Stomach smooth muscle (tissue), 2 donors: ENCODE results near the gene STX7.

ENCODE experiments used
- H3K27ac ChIP-seq: one replicate; pipeline ENCODE4 v1.7.0; 2013; ENCODE audit warnings: mild to moderate bottlenecking, low read length, inconsistent platforms
- H3K27me3 ChIP-seq, 2 donors: one replicate each; pipeline ENCODE4 v1.7.0; 2013; ENCODE audit warnings: low read length in 2 of 2; ENCODE audit not compliant: insufficient read depth in 2 of 2, control insufficient read depth in 1 of 2
- H3K36me3 ChIP-seq, 2 donors: one replicate each; pipeline ENCODE4 v1.7.0; 2013; ENCODE audit warnings: low read length in 2 of 2; ENCODE audit not compliant: control insufficient read depth in 2 of 2, insufficient read depth in 2 of 2
- H3K4me1 ChIP-seq: one replicate; pipeline ENCODE4 v1.7.0; 2013; ENCODE audit warnings: low read length; ENCODE audit not compliant: control insufficient read depth, insufficient read depth
- H3K4me3 ChIP-seq, 2 donors: one replicate each; pipeline ENCODE4 v1.7.0; 2013; ENCODE audit warnings: low read length in 2 of 2
- H3K9ac ChIP-seq, 2 donors: one replicate each; pipeline ENCODE4 v1.7.0; 2013; ENCODE audit warnings: low read length in 2 of 2, mild to moderate bottlenecking in 1 of 2
- H3K9me3 ChIP-seq, 2 donors: one replicate each; pipeline ENCODE4 v1.7.0; 2013; ENCODE audit warnings: low read length in 2 of 2; ENCODE audit not compliant: control insufficient read depth in 2 of 2
- donor health status: healthy.
- donor health status: Pancreatic carcinoma.

Gene STX7

DNA sequence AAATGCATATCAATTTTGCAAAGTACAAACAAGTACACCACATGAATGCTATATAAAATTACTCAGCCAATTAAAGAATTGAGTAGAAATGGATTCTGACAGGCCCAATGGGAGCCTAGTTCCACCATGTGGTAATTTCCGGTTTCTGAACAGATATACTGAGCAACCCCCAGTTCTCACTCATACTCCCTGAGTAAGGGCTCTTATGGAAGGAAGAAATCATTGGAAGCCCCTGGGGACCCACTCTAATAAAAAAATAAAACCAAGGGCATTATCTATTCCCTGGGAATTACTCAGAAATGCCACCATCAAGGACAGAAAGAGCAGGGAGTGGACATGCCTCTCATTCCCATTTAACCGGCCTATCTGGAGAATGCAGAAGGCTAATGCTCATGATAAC is 34.6 kb downstream of the STX7 start:
- H3K27ac ChIP-seq = no peak overlapping the region
- no peak overlapping the region for H3K4me3 ChIP-seq
- H3K9ac ChIP-seq = no peak overlapping the region
- H3K9me3 ChIP-seq = no peaks in the 10 kb centered on the region
- H3K27me3 ChIP-seq = no peaks in the 10 kb centered on the region
- no peaks in the 10 kb centered on the region for H3K4me1 ChIP-seq
- H3K36me3 ChIP-seq = peaks cover 0 to 2% of the 10 kb centered on the region in 2 donors

DNA sequence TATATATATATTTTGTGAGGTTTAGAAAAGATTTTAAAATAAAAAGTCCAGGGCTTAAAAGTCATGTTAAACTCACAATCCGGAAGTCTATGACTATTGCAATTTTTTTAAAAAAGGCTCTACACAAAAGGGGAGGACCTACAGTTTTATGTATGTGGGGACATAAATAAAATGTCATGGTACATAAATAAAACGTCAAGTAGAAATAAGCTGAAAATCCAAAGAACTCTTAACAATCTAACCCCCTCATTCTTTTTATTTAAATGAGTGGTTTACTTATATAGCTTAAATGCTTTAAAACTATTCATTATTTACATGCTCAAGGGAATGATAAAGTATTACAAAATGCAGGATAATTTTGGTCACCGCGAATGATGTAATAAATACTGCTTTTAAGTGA is 36.2 kb downstream of the STX7 start:
- H3K4me1 ChIP-seq = no peaks in the 10 kb centered on the region

DNA sequence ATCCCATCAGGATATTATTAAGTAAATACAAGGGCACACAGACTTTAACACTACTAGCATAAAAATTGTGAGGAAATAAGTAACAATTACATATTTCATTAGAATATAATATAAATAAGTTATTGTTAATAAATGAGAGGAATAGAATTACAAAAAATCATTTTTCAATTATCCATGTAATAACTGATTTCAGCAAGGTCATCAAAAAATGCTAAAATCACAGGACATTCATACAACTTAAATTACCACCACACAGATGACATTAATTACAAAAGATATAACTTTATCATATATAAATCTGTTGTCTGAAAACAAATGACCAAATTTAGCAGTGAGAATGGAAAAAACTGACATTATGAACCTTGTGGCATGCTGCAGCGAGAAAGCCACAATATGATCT is 37.0 kb downstream of the STX7 start:
- Histone ChIP-seq H3K9me3 (no peaks in the 10 kb centered on the region), H3K27me3 (no peaks in the 10 kb centered on the region), H3K4me1 (no peaks in the 10 kb centered on the region), H3K4me3 (no peak overlapping the region), H3K36me3 (peaks cover 5 to 7% of the 10 kb centered on the region in 2 donors), H3K27ac (no peak overlapping the region), H3K9ac (no peak overlapping the region)

More for the DNA sequence above, 36.2 kb downstream of the STX7 start:
- no peaks in the 10 kb centered on the region for H3K9me3 ChIP-seq
- no peak overlapping the region for H3K4me3 ChIP-seq
- no peaks in the 10 kb centered on the region for H3K27me3 ChIP-seq
- H3K9ac ChIP-seq = no peak overlapping the region
- no peak overlapping the region for H3K27ac ChIP-seq
- H3K36me3 ChIP-seq = peaks cover under 1 to 2% of the 10 kb centered on the region in 2 donors

DNA sequence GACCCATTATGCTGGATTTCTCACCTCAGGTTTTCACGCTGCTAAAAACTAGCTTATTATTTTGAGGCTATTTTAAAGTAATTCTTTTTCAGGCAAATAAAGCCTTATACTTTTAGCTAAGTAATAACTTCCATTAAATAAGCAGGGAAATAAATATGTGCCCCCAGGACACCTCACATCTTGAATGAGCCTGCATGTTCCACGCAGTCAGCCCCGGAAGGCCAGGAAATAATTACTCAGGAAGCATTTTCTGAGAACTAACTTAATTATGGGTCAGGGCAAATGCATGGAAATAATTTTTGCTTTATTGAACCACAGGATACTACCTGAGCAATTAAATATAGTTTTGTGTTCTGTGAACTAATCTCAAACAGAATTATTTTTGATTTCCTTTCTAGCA is 41.1 kb downstream of the STX7 start:
- Histone ChIP-seq H3K36me3 (peaks cover 17 to 26% of the 10 kb centered on the region in 2 donors), H3K27ac (no peak overlapping the region), H3K4me1 (no peaks in the 10 kb centered on the region)

DNA sequence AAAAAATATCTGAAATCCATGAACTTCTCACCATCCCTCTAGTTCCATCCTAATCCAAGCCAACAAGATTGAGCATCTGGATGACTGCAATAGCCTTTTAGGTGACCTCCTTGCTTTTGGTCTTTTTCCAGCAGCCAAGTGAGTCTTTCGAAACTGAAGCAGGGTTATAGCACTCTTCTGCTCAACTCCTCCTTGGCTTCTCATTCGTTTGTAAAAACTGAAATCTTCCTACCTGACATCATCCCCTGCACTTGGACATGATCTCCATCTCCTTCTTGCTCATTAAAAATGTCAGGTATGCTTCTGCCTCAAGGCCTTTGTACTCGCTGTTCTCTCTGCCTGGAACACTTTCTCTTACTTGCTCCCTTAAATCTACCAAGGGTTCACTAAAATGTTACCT is 46.0 kb downstream of the STX7 start:
- Histone ChIP-seq H3K27ac (no peak overlapping the region), H3K4me3 (no peak overlapping the region), H3K27me3 (no peaks in the 10 kb centered on the region), H3K36me3 (peaks cover 35 to 49% of the 10 kb centered on the region in 2 donors), H3K9me3 (no peaks in the 10 kb centered on the region), H3K4me1 (no peaks in the 10 kb centered on the region), H3K9ac (no peak overlapping the region)

More for the DNA sequence above, 41.1 kb downstream of the STX7 start:
- Histone ChIP-seq H3K9ac (no peak overlapping the region), H3K4me3 (no peak overlapping the region), H3K27me3 (no peaks in the 10 kb centered on the region), H3K9me3 (no peaks in the 10 kb centered on the region)

DNA sequence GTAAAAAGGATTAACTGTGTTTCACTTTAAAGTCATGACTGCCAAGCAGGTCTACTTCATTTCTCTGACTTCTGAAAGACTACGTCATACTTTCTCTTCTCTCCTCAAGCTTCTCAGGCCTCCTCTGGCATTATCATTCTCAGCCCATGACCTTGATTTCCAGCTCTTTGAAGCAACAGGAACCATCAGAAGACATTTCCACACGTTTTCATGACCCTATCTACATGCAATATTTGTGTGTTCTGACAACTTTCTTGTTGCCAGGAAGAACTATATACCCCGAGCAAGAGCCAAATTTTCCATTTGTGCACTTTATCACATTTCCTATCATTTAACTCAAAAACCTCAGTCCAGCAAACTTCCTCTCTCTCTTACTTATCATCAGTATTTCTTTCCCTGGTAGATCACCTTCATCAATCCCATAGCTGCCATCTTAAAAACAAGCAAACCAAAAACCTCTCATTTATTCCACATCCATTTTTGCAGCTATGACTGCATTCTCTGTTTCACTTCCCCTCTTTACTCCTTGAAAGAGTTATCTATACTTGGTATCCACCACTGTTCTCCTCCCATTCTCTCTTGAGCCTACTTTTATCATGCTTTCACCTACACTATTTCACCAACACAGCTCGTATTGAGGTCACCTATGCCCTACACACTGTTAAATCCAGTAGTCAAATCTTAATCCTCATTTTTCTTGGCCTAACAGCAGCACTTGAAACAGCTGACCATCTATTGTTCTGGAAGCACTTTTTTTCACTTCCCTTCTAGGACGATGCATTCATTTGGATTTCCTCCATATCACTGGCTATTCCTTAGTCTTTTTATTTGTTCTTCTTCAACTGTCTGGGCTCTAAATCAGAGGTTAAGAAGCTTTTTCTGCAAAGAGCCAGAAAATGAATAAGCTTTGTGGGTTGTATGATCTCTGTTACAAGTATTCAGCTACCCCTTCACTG is 47.1 kb downstream of the STX7 start:
- Histone ChIP-seq H3K4me1 (no peaks in the 10 kb centered on the region), H3K9ac (no peak overlapping the region), H3K27ac (no peak overlapping the region), H3K4me3 (no peak overlapping the region), H3K27me3 (no peaks in the 10 kb centered on the region), H3K9me3 (no peaks in the 10 kb centered on the region), H3K36me3 (peaks cover 31 to 49% of the 10 kb centered on the region in 2 donors)

DNA sequence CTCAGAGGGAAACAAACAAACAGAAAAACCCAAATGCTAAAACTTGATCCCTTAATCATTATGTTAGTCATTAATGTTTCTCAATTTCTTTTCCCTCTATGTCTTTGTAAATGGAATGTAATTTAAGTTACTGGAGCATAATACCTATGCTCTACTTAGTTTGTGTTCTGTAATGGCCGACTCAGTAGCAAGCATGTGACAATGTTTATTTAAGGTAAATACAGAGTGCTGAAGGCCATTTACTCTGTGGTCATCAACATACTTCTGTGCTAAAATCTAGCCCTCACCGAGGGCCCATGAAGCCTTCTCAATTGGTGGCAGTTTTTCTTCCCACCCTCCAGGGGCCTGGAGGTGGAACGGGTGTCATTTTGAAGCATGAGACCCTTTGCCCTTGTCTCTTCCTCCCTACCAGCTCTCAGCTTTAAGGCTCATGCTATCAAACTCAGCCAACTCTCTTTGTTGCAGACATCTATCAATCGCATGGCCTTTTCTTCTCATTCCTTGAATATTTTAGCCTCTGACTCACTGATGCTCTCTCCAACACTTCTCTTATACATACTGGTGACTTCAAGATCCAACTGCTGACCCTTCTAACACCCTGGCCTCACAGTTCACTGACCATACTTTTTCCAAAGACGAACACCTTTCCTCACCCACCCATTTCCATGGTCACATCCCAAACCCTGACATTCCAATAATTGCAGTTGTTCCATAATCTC is 48.2 kb downstream of the STX7 start:
- H3K27me3 ChIP-seq = no peaks in the 10 kb centered on the region
- no peak overlapping the region for H3K27ac ChIP-seq
- no peaks in the 10 kb centered on the region for H3K9me3 ChIP-seq
- peaks cover 30 to 52% of the 10 kb centered on the region in 2 donors for H3K36me3 ChIP-seq
- no peak overlapping the region for H3K9ac ChIP-seq
- H3K4me1 ChIP-seq = no peaks in the 10 kb centered on the region
- no peak overlapping the region for H3K4me3 ChIP-seq

DNA sequence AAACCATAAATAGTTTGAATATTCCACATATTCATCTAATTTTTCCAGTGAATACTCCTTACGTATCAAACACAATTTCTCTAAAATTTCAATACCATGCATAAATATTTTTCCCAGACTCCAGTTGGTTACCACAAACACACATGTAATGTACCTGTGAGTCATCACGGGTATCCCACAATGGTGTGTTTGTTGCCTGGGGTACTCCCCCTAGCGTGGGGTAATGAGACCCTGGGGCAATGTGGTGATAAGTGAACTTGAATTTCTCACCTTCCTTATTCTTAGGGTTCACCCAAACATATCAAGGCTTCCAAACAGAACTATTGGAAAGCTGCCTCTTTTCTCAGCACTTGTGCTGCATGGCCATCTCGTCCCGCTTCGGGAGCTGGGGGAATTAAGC is 51.0 kb downstream of the STX7 start:
- no peaks in the 10 kb centered on the region for H3K4me1 ChIP-seq
- no peak overlapping the region for H3K27ac ChIP-seq
- no peak overlapping the region for H3K9ac ChIP-seq
- no peaks in the 10 kb centered on the region for H3K27me3 ChIP-seq
- no peak overlapping the region for H3K4me3 ChIP-seq
- H3K36me3 ChIP-seq = peaks cover 31 to 45% of the 10 kb centered on the region in 2 donors
- no peaks in the 10 kb centered on the region for H3K9me3 ChIP-seq

DNA sequence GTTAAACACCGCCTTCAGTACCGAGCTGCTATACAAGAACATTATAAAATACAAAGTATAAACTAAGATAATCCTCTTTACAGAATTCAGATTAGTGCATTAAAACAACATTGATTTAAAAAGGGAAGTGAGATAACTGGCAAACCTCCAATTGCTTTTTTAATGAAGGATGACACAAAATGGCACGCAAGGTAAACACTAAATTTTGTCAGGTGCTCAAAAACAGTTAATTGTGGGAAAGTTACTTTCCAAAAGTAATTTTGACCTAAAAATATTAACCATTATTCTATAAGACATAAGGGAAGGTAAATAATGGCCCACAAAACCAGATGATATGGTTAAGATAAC is 53.3 kb downstream of the STX7 start:
- H3K9me3 ChIP-seq = no peaks in the 10 kb centered on the region

DNA sequence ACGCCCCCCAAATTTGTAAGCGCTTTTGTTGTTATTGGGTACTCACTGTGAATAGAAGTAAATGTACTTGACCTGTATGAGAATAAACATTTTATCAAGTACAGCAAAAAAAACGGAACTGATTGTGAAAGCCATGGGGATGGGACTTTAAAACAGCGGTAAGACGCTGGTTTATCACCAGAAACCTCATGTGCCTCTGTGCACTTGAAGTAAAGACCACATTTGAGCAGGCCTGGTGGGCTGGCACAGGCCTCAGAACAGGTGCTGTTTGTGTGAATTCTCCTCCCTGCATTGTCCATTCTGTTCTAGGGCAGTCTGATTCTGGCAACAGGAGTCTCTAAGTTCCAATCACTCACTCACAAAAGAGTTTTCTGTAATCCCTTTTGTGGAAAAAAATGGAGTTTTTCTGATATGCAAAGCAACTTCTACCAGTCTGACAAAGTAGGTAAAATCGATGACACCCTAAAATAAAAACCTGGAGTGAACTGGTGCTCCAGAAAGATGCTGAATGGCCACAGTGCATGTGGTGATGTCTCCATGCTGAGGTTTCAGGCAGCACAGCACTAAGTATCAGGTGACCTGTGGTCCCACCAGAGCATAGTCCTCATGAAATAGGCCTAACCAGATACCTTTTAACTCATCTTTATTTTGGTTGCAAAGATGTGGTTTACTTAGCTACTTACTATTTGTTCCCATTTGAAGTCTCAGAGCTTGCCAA is 53.9 kb downstream of the STX7 start:
- Histone ChIP-seq H3K27ac (no peak overlapping the region), H3K9me3 (no peaks in the 10 kb centered on the region), H3K36me3 (peaks cover 24 to 35% of the 10 kb centered on the region in 2 donors), H3K9ac (no peak overlapping the region), H3K27me3 (no peaks in the 10 kb centered on the region), H3K4me1 (no peaks in the 10 kb centered on the region), H3K4me3 (no peak overlapping the region)

More for the DNA sequence above, 53.3 kb downstream of the STX7 start:
- no peaks in the 10 kb centered on the region for H3K27me3 ChIP-seq
- H3K9ac ChIP-seq = no peak overlapping the region
- no peak overlapping the region for H3K27ac ChIP-seq
- peaks cover 24 to 37% of the 10 kb centered on the region in 2 donors for H3K36me3 ChIP-seq
- no peaks in the 10 kb centered on the region for H3K4me1 ChIP-seq
- no peak overlapping the region for H3K4me3 ChIP-seq
